NCI-H2196 treated with DMSO at 0.1 percent for 48 hours (cell line): ENCODE results near the gene PPM1L.
A peak's percentile ranks its signal among the peaks of the same experiment; 100 is the strongest.

Source experiments
- DNase-seq: peaks from one replicate; lab custom pipeline; 2025; ENCODE audit not compliant: unreplicated experiment; lab: John Stamatoyannopoulos, UW

Gene PPM1L

GRCh38 chr3:160763073-160763472, 7.0 kb downstream of the PPM1L start:
- DNase-seq: no peak

GRCh38 chr3:160765211-160765610, 9.2 kb downstream of the PPM1L start:
- DNase-seq: no peak

- no peak for DNase-seq
Observed at GRCh38 chr3:160768031-160768430, 12.0 kb downstream of the PPM1L start.

- no peak for DNase-seq
Observed at GRCh38 chr3:160768918-160769317, 12.9 kb downstream of the PPM1L start.

GRCh38 chr3:160771811-160772459, 15.9 kb downstream of the PPM1L start:
- no peak for DNase-seq

GRCh38 chr3:160773722-160774121, 17.7 kb downstream of the PPM1L start:
- DNase-seq: no peak

- no peak for DNase-seq
Observed at GRCh38 chr3:160774172-160774571, 18.1 kb downstream of the PPM1L start.

- no peak for DNase-seq
Observed at GRCh38 chr3:160778480-160778879, 22.4 kb downstream of the PPM1L start.

- DNase-seq: no peak
Observed at GRCh38 chr3:160779040-160779439, 23.0 kb downstream of the PPM1L start.

GRCh38 chr3:160780245-160780644, 24.2 kb downstream of the PPM1L start:
- no peak for DNase-seq

- DNase-seq: no peak
Observed at GRCh38 chr3:160781402-160781801, 25.4 kb downstream of the PPM1L start.

GRCh38 chr3:160781863-160782262, 25.8 kb downstream of the PPM1L start:
- DNase-seq: no peak

GRCh38 chr3:160784853-160785252, 28.8 kb downstream of the PPM1L start:
- no peak for DNase-seq

- DNase-seq: no peak
Observed at GRCh38 chr3:160790726-160791125, 34.7 kb downstream of the PPM1L start.

GRCh38 chr3:160792540-160792939, 36.5 kb downstream of the PPM1L start:
- no peak for DNase-seq

GRCh38 chr3:160793722-160794252, 37.8 kb downstream of the PPM1L start:
- DNase-seq: no peak

GRCh38 chr3:160796089-160796812, 40.2 kb downstream of the PPM1L start:
- DNase-seq: no peak

- no peak for DNase-seq
Observed at GRCh38 chr3:160796813-160797164, 40.8 kb downstream of the PPM1L start.

GRCh38 chr3:160797356-160797755, 41.3 kb downstream of the PPM1L start:
- no peak for DNase-seq

GRCh38 chr3:160801386-160802118, 45.5 kb downstream of the PPM1L start:
- no peak for DNase-seq

- DNase-seq: peak; percentile 62
Observed at GRCh38 chr3:160804762-160805161, 48.7 kb downstream of the PPM1L start.

- DNase-seq: no peak
Observed at GRCh38 chr3:160806094-160806493, 50.1 kb downstream of the PPM1L start.
